ENCODE results near the gene SLC4A8.

Gene SLC4A8

DNA sequence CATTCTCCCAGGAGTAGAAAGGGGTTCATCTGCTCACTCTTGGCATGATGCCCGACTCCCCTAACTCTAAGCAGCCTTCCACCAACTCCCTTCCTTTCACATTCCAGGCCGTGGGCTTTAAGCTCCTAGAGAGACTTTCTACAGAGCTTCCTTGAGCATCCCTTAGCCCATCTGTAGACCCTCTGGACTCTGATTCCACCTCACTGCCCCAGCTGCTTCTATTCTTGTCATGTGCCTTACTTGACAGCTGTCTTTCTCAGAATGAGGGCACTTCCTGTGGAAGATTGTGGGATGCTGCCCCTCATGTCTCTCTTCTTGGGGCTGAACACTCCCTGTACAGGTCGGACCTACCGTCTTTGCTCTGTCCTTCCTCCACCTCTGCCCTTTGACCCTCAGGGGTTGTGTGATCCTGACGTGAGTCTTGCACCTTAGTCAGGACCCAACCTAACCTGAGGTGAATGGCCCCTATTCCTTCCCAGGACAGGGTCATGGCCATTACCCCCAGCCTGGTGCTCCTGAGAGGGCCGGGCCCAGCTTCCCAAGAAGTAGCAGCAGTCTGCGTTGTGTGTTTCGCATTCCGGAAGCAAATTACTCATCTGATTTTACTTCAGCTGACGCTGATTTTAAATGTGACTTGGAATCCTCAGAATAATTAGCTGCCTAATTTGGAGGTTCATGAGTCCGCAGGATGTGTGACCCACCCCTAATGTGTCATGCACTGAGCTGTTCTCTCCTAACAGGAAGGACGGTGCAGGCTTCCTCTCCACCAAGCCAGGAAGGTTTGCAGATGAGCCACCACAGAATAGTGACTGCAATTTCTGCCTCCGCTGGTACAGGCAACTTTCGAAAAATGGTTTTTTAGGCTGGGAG, 30.7 kb upstream of the SLC4A8 start:
- in situ Hi-C loops (cut with MboI; ENCODE audit: low sequenced_read_pairs), result no loop called here

DNA sequence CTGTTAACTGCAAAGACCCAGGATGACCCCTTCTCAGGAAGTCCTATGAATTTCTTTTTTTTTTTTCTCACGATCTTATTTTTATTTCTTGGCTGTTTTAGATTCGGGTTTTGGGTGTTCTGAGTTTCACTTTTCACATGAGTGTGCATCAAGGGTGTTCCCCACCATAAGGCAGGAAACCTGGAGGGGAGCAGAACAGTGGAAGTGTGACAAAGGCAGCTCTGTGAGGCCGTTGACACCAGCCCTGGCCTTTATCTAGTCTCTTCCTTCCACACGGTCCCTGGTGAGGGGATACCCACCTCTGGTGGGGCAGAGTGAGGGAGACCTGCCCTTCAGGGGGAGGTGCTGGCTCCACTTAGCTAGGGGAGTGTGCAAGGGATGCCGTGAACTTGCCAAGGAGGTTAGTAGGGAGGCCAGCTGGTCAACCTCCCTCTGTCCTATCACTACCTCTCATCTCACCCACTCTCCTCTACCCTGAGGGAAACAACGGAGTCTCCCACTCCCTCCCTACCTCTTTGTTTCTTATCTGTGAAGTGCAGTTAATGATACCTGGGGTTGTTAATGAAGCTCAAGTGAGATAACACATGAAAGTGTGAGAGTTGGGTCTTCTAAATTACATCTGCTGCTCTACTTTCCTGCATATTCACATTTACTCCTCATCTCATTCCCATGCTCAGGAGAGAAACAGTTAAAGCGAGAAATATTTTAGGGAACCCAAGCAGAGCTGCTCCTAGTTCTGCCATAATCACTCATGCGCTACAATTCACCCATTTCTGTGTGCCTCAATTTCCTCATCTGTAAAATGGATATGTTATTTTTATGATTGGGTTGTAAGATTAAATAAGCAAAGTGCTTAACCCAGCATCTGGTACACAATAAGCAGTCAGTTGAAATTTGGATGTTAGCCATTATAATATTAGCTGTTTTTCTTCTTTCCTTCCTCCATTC, 29.1 kb upstream of the SLC4A8 start:
- in situ Hi-C loops (cut with MboI; ENCODE audit: low sequenced_read_pairs), result no loop called here

DNA sequence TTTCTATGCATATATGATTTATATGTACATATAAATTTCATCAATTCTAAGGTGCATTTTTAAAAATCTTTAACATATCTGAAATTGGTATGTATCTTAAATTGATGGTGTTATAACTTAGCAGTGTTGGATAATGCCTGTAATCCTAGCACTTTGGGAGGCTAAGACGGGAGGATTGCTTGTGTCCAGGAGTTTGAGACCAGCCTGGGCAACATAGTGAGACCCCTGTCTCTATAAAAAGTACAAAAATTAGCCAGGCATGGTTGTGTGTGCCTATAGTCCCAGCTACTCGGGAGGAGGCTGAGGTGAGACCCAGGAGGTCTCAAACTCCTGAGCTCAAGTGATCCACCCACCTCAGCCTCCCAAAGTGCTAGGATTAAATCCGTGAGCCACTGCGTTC, 27.0 kb upstream of the SLC4A8 start:
- in situ Hi-C loops (cut with MboI; ENCODE audit: low sequenced_read_pairs), result no loop called here

DNA sequence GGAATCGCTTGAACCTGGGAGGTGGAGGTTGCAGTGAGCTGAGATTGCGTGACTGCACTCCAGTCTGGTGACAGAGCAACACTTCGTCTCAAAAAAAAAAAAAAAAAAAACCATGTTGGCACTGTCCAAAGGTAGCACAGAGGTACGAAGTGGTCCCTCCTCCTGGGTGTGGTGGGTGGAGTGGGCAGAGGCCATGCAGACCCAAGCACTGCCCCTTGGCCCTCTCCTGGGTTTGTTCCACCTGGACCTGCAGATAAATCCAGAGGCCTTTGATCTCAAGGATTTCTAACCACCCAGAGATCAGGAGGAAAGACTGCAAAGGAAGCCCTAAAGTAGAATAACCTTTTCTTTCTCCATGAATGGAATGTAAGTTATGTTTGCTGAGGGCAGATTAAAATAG, 24.7 kb upstream of the SLC4A8 start:
- in situ Hi-C loops (cut with MboI; ENCODE audit: low sequenced_read_pairs), result no loop called here

DNA sequence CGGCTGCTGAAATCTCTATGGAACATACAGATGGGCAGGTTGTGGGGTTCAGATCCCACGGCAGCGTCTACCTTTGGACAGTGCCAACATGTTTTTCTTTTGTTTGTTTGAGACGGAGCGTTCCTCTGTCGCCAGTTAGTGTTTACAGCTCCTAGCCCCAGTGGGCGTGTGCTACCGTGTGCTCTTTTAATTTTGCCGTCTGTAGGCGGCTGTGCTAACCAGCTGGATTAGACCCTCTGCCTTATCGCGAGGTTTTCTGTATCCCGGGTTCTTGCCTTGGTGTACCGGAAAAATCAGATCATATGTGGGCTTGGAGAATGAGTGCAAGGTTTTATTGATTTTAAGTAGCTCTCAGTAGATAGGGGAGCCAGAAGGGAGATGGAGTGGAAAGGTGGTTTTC, 23.6 kb upstream of the SLC4A8 start:
- in situ Hi-C loops (cut with MboI; ENCODE audit: low sequenced_read_pairs), result no loop called here

DNA sequence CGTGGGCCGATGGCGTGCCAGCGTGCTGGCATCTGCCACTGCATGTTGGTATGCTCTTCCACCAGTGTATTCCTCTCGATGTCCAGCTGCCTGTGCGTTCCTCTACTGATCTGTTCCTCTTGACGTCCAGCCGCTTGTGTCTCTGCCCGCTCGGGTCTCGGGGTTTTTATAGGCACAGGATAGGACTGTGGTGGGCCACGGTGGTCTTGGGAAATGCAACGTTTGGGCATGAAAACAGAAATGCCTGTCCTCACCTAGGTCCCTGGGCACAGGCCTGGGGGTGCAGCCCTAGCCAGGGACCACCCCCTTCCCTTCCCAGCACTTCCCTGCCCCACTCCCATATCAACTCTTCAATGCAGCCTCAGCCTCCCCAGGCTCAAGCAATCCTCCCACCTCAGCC, 23.1 kb upstream of the SLC4A8 start:
- in situ Hi-C loops (cut with MboI; ENCODE audit: low sequenced_read_pairs), result no loop called here

DNA sequence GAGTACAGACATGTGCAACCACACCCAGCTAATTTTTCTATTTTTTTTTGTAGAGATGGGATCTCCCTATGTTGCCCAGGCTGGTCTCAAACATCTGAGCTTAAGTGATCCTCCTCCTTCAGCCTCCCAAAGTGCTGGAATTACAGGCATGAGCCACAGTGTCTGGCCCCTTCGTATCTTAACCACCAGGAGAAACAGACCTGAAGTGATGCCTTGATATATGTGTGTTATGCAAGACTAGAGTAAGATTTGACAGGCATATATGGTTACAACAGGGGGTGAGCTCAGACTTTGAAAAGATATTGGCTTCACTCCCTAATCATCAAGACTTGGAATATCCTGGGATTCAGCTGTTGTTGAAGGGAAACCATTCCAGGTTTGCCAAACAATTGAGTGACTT, 22.7 kb upstream of the SLC4A8 start:
- in situ Hi-C loops (cut with MboI; ENCODE audit: low sequenced_read_pairs), result no loop called here

DNA sequence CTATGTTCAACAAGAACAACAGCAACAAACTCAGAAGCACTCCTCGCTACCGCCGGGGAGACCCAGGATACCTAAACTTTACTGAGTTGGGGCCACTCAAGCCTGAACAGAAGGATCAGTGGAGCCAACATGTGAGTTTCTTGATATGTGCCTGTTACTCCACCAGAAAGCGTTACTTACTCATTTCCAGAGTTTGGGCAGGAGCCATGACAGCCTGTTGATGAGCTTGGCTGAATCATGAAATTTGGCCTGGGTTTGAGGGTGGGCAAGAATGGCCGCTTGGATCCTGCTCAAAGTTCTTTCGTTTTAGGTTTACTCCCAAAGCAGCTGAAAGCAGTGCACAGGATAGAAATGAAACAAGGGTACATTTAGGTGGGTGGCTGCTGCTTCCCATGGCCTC, 21.5 kb upstream of the SLC4A8 start:
- in situ Hi-C loops (cut with MboI; ENCODE audit: low sequenced_read_pairs), result no loop called here

DNA sequence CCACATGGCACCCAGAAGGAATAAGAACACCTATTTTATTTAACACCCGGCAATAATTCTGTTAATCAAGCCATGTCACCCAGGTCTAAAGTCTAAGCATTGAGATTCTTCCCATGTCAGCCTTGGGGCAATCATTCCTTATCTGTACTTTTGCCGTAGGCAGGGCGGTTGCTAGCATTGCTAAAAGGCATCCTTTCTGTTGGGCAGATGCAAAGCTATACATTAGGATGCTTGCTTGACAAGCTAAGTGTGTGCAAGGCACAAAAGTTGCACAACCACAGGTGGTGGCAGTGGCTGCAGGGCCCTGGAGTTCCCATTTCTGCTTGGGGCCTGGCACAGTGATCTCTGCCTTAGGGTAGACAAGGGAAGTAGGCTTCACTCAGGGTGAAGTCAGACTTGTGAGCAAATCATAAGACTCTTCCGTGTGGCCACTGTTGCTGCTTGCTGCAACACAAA, 20.9 kb upstream of the SLC4A8 start:
- in situ Hi-C loops (cut with MboI; ENCODE audit: low sequenced_read_pairs), result no loop called here

DNA sequence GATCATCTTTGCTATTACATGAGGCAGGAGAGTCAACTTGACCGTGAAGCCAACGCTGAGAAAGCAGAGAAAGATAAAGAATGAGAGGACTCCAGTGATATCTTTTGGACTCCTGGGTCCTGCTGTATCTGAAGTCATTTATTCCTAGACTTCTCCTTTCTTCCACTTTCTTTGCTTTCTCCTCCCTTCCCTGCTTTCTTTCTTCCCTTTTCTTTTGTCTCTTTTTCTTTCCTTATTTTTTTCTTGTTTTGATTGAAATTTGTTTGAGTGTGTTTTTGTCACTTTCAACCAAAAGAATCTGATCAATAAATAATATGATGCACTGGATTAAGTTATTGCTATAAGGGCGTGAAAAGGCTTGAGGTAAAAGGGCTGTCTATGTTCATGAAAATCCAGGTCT, 20.0 kb upstream of the SLC4A8 start:
- in situ Hi-C loops (cut with MboI; ENCODE audit: low sequenced_read_pairs), result no loop called here

DNA sequence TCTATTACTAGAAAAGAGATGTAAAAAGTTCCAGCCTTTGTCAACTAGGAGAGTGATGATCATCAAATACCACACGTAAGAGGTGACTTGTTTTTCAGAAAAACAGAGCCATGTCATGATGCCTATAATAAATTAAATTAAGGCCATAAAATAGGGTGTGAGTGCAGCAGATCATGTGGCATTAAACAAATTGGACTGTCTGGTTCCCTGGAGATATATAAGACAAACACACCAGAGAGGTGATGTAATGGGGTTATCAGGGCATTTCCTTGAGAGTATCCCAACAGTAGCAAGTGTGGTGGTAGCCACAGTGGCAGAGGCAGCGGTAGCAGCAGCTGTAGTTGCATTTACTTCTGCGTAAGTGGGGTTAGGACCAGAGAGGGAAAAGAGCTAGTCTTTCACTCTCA, 18.8 kb upstream of the SLC4A8 start:
- in situ Hi-C loops (cut with MboI; ENCODE audit: low sequenced_read_pairs), result no loop called here

DNA sequence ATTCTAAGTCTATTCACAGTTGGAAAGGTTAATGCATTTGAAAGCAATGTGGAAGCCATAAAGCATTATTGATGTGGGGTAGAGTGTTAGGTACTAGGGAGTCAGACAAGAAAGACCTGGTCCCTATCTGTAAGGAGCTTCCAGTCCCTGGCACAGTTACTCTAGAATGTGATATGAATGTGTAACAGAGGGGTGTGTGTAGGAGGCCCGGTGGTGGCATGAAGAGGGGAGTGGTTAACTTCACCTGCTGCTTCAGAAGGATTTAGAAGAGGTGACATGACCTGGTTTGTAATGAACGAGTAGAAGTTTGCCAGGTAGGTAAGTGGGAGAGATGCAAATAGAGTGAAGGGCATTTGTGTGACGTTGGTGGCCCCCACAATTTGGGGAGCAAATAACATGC, 18.3 kb upstream of the SLC4A8 start:
- in situ Hi-C loops (cut with MboI; ENCODE audit: low sequenced_read_pairs), result no loop called here

DNA sequence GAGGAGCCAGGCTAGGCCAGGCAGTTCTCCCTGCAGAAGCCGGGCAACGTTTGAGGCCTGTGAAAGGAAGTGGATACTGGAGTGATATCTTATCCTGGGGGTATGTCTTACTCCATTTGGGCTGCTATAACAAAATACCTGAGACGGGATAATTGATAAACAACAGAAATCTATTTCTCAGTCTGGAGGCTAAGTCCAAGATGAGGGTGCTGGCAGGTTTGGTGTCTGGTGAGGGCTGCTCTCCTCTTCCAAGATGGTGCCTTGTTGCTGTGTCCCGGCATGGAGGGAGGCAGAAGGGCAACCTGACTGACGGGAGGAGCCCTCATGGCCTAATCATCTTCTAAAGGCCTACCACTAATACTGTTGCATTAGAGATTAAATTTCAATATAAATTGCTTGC, 17.8 kb upstream of the SLC4A8 start:
- in situ Hi-C loops (cut with MboI; ENCODE audit: low sequenced_read_pairs), result no loop called here

DNA sequence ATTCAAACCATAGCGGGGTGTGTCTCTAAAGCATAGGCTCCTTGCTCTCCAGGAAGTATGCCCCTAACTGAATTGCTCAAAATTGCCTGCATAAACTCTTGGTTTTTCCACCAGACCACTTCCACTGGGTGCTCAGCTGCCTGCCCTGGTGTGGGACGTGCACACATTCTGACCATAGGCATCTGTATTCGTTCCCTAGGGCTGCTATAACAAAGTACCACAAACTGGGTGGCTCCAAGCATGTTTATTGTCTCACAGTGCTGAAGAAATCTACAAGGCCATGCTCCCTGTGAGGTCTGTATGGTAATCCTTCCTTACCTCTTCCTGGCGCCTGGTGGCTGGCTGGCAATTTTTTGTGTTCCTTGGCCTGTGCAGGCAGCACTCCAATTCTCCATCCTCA, 17.0 kb upstream of the SLC4A8 start:
- in situ Hi-C loops (cut with MboI; ENCODE audit: low sequenced_read_pairs), result no loop called here

DNA sequence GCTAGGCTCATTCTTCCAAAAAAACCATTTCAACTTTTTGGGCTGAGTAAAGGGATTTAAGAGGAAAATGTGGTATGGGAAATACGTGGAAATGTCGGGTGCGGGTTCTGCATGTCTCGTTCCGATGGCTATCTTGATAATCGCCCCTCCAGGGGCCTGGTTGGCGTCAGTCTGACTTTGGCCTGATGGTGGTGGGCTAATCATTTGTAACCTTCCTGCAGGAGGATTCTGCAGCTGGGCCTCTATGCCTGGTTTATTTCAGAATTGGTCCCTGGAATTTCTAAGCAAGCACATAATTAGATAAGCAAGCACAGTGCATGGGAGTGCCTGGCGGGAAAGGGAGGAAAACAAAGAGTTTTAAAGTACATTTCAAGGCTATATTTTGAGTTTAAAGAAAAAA, 14.8 kb upstream of the SLC4A8 start:
- in situ Hi-C loops (cut with MboI; ENCODE audit: low sequenced_read_pairs), result no loop called here

DNA sequence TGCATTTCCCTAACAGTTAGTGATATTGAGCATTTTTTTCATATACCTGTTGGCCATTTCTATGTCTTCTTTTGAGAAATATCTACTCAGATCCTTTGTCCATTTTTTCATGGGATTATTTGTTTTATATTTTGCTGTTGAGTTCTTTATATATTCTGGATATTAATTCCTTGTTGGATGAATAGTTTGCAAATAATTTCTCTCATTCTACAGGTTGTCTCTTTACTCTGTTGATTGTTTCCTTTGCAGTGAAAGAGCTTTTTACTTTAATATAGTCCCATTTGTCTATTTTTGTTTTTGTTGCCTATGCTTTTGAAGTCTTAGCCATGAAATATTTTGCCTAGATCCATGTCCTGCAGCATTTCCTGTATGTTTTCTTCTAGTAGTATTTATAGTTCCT, 11.5 kb upstream of the SLC4A8 start:
- in situ Hi-C loops (cut with MboI; ENCODE audit: low sequenced_read_pairs), result no loop called here

DNA sequence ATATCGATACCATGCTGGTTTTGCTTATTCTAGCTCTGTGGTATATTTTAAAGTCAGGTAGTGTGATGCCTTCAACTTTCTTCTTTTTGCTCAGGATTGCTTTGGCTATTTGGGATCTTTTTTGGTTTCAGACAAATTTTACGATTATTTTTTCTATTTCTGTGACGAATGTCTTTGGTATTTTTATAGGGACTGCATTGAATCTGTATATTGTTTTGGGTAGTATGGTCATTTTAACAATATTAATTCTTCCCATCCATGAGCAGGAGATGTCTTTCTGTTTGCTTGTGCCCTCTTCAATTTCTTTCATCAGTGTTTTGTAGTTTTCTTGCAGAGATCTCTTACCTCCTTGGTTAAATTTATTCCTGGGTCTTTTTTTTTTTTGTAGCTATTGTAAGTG, 10.8 kb upstream of the SLC4A8 start:
- in situ Hi-C loops (cut with MboI; ENCODE audit: low sequenced_read_pairs), result no loop called here

DNA sequence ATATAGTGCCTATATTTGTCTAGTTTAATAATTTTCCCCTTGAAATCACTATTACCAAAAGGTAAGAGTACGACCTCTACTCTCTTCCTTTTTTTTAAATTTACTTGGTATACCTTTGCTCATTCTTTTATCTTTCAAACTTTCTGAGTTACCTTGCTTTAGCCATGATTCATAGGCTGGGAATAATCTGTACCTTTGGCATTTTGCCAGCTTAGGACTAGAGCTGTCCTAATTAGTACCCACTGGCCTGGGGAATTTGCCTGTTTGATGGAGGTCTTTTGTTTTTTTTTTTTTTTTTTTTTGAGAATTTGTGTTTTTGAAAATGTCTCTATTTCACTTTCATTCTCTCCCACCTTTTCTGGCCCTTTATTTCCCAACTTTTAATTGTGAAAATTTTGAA, 8.7 kb upstream of the SLC4A8 start:
- in situ Hi-C loops (cut with MboI; ENCODE audit: low sequenced_read_pairs), result no loop called here

DNA sequence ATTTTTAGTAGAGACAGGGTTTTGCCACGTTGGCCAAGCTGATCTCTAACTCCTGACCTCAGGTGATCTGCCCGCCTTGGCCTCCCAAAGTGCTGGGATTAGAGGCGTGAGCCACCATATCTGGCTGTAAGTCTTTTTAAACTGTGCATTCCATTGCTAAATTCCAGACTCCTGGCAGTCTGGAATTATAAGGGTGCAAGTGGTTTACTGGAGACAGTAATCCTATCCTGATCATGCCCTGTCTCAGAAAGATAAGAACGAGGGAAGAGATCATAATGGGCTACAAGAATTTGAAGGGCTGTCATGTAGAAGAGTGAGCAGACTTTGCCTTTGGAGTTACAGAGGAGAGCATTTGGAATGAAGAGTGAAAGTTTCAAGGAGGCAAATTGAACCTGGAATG, 6.8 kb upstream of the SLC4A8 start:
- in situ Hi-C loops (cut with MboI; ENCODE audit: low sequenced_read_pairs), result no loop called here

DNA sequence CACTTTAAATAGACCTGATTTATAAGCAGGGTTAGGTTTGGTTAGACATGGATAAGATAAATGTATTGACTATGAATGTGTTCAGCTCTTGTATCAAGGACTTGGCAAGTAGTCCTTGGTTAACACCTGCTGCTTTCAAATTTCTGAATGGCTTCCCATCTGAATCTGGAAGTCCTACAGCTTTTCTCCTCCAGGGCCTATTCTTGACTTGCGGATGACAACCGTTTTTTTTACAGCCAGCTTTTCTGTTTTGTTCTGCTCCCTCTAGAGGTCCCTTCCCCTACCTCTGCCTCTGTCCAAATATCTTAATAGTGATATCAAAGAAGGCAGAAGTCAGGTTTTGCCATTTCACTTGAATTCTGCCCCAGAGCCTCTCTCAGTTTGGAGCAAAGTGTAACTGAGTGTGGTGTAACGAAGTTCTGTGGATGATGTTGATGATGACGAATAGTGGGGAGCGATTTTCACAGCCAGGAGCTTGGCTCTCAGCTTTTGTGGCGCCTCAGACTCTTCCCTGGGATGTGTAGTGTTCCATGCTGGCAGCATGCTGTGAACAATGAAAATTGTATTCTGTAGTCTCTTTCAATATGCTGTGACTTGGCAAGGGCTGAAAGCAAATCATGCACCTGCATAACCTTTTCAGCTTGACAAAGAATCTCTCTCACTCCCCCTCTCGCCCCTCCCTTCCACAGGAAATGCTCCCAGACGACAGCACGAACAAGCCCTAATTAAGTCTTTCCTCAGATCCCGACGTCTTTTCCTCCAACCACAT, 5.0 kb upstream of the SLC4A8 start:
- in situ Hi-C loops (cut with MboI; ENCODE audit: low sequenced_read_pairs), result loop anchor here (10.0 kb wide), 1 partner anchor 105 kb away; no protein-coding TSS in a partner anchor

DNA sequence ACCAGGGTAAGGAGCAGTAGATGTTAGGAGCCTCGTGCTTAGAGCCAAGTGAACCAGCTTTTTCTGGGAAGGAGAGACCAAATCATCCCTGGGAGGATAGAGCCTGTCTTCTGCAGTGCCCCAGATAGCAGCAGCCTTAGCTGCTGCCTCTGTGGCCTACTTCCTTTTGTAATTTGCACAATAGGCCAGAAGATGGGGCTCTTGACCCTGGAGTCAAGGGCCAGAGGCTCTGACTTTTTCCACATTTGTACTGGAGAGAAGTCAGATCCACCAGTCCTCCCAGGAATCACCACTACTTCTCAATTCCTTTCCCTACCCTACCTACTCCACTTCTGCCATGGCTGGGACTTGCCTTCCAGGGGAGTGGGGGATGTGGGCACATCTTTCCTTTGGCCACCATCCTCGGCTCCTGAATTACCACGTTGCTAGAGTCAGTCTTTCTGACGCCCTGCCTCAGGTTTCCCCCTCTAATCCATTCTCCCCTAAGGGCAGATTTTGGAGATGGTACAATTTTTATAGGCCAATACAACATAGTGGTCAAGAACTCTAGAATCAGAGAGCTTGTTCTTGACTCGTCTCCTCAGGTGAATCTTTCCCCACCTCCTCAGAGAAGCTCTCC, 3.3 kb upstream of the SLC4A8 start:
- in situ Hi-C loops (cut with MboI; ENCODE audit: low sequenced_read_pairs), result loop anchor here (10.0 kb wide), 1 partner anchor 103 kb away; no protein-coding TSS in a partner anchor

Measured in HL-60/S4 treated with phorbol 12-myristate 13-acetate at 8.2 ng/mL for 4 days and 3 days (cell line).